ENCODE measurements around the gene ITSN2. TPM values are rescaled to one million over a fixed set of nuclear protein-coding genes. Genes with fewer than 3 reads are reported as not detected.

The ITSN2 gene
- total RNA-seq, 1 experiment from 2014 or later, result 36.5 TPM

DNA sequence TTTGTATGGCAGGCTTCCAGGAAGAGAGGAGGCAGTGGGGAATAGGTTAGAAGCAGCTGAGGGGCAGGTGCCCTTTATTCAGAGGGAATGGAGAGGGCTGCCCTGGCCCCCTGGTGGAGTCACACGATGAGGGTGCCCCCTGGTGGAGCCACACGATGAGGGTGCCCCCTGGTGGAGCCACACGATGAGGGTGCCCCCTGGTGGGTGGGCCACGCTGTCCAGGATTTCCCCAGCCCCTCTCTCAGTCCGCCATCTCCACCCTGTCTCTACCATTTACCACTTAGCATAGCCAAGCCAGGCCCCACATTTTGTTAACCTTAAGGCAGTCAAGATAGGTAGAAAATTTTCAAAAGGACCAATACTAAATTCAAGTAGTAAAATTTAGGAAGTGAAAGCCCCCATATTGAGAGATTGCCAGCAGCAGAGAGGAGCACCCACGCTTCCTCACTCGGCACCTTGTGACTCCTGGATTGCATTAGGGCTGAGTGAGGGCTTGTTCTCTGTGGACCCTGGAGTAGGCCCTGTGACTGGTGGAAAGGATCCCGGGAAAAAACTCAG lies 195.8 kb downstream of the ITSN2 start:
- CTCF ChIA-PET, result interaction anchor here (0.6 to 1.0 kb wide), 5 partner anchors 42 to 722 kb away, joined by 3 to 6 read pairs (median 3); partner anchors contain the start of gene PFN4
- peak; percentile 38 for DNase-seq (ENCODE audit: unreplicated experiment)
- H3K27me3 Mint-ChIP-seq (ENCODE audit: insufficient read depth, unreplicated experiment), result no peaks in the 10 kb centered on the region

DNA sequence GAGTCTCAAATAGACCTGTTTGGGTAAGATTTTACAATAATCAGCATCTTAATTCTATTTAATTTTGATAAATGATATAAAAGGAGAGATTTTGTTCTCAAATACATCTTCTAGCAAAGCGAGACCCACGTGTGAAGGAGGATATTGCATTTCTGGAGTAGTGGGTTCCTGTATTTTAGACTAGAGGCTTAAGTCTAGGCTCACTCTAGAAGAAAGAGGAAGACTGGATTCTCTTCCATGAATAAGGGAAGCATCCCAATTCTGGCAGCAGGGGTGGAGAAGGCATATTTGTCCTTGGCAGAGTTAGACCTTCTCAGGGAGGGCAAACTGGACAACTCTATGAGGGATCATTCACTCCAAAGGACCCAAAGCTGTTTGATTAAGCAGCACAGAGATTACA lies 196.7 kb downstream of the ITSN2 start:
- H3K4me1 Mint-ChIP-seq (ENCODE audit: insufficient read depth, unreplicated experiment), result no peaks in the 10 kb centered on the region
- DNase-seq (ENCODE audit: unreplicated experiment), result no peak
- H3K4me3 Mint-ChIP-seq (ENCODE audit: unreplicated experiment), result no peak overlapping the region
- no TSS peak for BruUV-seq (replicated peaks)
- H3K27ac Mint-ChIP-seq (ENCODE audit: low read depth, unreplicated experiment), result no peak overlapping the region
- CTCF ChIA-PET, result interaction anchor here (0.6 to 1.0 kb wide), 5 partner anchors 41 to 721 kb away, joined by 3 to 6 read pairs (median 3); partner anchors contain the start of gene PFN4
- H3K9me3 Mint-ChIP-seq (ENCODE audit: unreplicated experiment), result no peaks in the 10 kb centered on the region
- intact Hi-C loops (cut with micrococcal nuclease), result loop anchor here (10.0 kb wide), 1 partner anchor 339 kb away; no protein-coding TSS in a partner anchor
- TF ChIP-seq, protein P1, sequence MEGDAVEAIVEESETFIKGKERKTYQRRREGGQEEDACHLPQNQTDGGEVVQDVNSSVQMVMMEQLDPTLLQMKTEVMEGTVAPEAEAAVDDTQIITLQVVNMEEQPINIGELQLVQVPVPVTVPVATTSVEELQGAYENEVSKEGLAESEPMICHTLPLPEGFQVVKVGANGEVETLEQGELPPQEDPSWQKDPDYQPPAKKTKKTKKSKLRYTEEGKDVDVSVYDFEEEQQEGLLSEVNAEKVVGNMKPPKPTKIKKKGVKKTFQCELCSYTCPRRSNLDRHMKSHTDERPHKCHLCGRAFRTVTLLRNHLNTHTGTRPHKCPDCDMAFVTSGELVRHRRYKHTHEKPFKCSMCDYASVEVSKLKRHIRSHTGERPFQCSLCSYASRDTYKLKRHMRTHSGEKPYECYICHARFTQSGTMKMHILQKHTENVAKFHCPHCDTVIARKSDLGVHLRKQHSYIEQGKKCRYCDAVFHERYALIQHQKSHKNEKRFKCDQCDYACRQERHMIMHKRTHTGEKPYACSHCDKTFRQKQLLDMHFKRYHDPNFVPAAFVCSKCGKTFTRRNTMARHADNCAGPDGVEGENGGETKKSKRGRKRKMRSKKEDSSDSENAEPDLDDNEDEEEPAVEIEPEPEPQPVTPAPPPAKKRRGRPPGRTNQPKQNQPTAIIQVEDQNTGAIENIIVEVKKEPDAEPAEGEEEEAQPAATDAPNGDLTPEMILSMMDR (IDR thresholded peaks at IDR 0.05; ENCODE audit: unreplicated experiment), result no peak
- H3K36me3 Mint-ChIP-seq (ENCODE audit: insufficient read depth, unreplicated experiment), result peaks cover 7% of the 10 kb centered on the region
- POLR2A ChIA-PET, result interaction anchor here (0.8 kb wide), 1 partner anchor 79 kb away, joined by 4 read pairs; no protein-coding TSS in a partner anchor
- H3K27me3 Mint-ChIP-seq (ENCODE audit: insufficient read depth, unreplicated experiment), result no peaks in the 10 kb centered on the region

More for the DNA sequence above, 195.8 kb downstream of the ITSN2 start:
- Mint-ChIP-seq H3K4me3 (ENCODE audit: unreplicated experiment) (no peak overlapping the region), H3K4me1 (ENCODE audit: insufficient read depth, unreplicated experiment) (no peaks in the 10 kb centered on the region), H3K36me3 (ENCODE audit: insufficient read depth, unreplicated experiment) (peaks cover 10% of the 10 kb centered on the region), H3K27ac (ENCODE audit: low read depth, unreplicated experiment) (no peak overlapping the region), H3K9me3 (ENCODE audit: unreplicated experiment) (no peaks in the 10 kb centered on the region)
- POLR2A ChIA-PET, result interaction anchor here (0.8 kb wide), 1 partner anchor 80 kb away, joined by 4 read pairs; no protein-coding TSS in a partner anchor
- TF ChIP-seq, protein P1 (IDR thresholded peaks at IDR 0.05; ENCODE audit: unreplicated experiment), result peak; percentile 60
- intact Hi-C loops (cut with micrococcal nuclease), result loop anchor here (1.0 to 10.0 kb wide), 3 partner anchors 80 to 340 kb away; partner anchors contain the start of gene TP53I3
- no TSS peak for BruUV-seq (replicated peaks)

DNA sequence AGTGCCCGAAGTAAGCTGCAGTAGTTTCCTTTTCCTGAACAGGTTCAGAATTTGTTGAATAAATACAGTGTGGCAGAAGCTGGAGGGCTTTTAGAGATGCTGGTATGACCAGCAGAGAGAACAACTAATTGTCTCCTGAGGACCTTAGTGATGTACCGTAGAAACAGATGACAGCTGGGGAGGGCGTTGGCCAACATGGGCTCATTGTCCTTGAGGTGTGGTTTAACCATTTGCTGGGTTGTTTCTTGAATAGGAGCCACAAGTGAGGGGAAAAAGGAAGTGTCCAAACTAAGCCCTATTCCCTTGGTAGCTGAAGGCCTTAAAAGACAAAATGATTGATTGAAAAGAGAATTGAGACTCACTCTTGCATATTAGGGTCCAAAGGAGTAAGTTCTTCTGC lies 197.2 kb downstream of the ITSN2 start:
- no peak for DNase-seq (ENCODE audit: unreplicated experiment)
- H3K27me3 Mint-ChIP-seq (ENCODE audit: insufficient read depth, unreplicated experiment), result no peaks in the 10 kb centered on the region
- H3K4me1 Mint-ChIP-seq (ENCODE audit: insufficient read depth, unreplicated experiment), result no peaks in the 10 kb centered on the region
- TF ChIP-seq, protein P1 (IDR thresholded peaks at IDR 0.05; ENCODE audit: unreplicated experiment), result no peak
- intact Hi-C loops (cut with micrococcal nuclease), result loop anchor here (10.0 kb wide), 1 partner anchor 338 kb away; no protein-coding TSS in a partner anchor
- H3K9me3 Mint-ChIP-seq (ENCODE audit: unreplicated experiment), result no peaks in the 10 kb centered on the region
- no peak overlapping the region for H3K27ac Mint-ChIP-seq (ENCODE audit: low read depth, unreplicated experiment)
- CTCF ChIA-PET, result interaction anchor here (0.7 kb wide), 1 partner anchor 1808 kb away, joined by 3 read pairs; no protein-coding TSS in a partner anchor
- no peak overlapping the region for H3K4me3 Mint-ChIP-seq (ENCODE audit: unreplicated experiment)
- no TSS peak for BruUV-seq (replicated peaks)
- POLR2A ChIA-PET, result no interaction called here
- H3K36me3 Mint-ChIP-seq (ENCODE audit: insufficient read depth, unreplicated experiment), result peaks cover 6% of the 10 kb centered on the region

DNA sequence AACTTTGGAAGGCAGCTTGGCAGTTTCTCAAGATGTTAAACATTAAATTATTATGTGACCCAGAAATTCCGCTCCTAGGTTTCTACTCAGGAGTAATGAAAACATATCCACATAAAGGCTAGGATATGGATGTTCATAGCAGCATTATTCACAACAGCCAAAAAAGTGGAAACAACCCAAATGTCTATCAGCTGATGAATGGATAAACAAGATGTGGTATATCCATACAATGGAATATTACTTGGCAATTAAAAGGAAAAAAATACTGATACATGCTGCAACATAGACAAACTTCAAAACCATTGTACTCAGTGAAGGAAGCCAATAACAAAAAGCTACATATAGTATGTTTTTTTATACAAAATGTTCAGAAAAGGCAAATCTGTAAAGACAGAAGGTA lies 197.8 kb downstream of the ITSN2 start:
- intact Hi-C loops (cut with micrococcal nuclease), result loop anchor here (10.0 kb wide), 1 partner anchor 338 kb away; no protein-coding TSS in a partner anchor
- BruUV-seq (replicated peaks), result no TSS peak
- DNase-seq (ENCODE audit: unreplicated experiment), result no peak
- Mint-ChIP-seq H3K27me3 (ENCODE audit: insufficient read depth, unreplicated experiment) (no peaks in the 10 kb centered on the region), H3K4me3 (ENCODE audit: unreplicated experiment) (no peak overlapping the region), H3K4me1 (ENCODE audit: insufficient read depth, unreplicated experiment) (no peaks in the 10 kb centered on the region), H3K9me3 (ENCODE audit: unreplicated experiment) (no peaks in the 10 kb centered on the region), H3K36me3 (ENCODE audit: insufficient read depth, unreplicated experiment) (peaks cover 6% of the 10 kb centered on the region), H3K27ac (ENCODE audit: low read depth, unreplicated experiment) (no peak overlapping the region)
- TF ChIP-seq, protein P1 (IDR thresholded peaks at IDR 0.05; ENCODE audit: unreplicated experiment), result no peak
- ChIA-PET CTCF (interaction anchor here (1.4 kb wide), 1 partner anchor 14 kb away, joined by 4 read pairs; no protein-coding TSS in a partner anchor), POLR2A (interaction anchor here (1.1 to 1.9 kb wide), 3 partner anchors 11 to 95 kb away, joined by 3 to 4 read pairs (median 3); no protein-coding TSS in a partner anchor)

All from MCF 10A (cell line).